ENCODE data around the gene AP3M1.
"Not testable (repeated sequence)": the region's sequence is repeated elsewhere in the genome, so short reads cannot be mapped to it uniquely, and the experiment has no call there.

The AP3M1 gene, protein sequence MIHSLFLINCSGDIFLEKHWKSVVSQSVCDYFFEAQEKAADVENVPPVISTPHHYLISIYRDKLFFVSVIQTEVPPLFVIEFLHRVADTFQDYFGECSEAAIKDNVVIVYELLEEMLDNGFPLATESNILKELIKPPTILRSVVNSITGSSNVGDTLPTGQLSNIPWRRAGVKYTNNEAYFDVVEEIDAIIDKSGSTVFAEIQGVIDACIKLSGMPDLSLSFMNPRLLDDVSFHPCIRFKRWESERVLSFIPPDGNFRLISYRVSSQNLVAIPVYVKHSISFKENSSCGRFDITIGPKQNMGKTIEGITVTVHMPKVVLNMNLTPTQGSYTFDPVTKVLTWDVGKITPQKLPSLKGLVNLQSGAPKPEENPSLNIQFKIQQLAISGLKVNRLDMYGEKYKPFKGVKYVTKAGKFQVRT

DNA sequence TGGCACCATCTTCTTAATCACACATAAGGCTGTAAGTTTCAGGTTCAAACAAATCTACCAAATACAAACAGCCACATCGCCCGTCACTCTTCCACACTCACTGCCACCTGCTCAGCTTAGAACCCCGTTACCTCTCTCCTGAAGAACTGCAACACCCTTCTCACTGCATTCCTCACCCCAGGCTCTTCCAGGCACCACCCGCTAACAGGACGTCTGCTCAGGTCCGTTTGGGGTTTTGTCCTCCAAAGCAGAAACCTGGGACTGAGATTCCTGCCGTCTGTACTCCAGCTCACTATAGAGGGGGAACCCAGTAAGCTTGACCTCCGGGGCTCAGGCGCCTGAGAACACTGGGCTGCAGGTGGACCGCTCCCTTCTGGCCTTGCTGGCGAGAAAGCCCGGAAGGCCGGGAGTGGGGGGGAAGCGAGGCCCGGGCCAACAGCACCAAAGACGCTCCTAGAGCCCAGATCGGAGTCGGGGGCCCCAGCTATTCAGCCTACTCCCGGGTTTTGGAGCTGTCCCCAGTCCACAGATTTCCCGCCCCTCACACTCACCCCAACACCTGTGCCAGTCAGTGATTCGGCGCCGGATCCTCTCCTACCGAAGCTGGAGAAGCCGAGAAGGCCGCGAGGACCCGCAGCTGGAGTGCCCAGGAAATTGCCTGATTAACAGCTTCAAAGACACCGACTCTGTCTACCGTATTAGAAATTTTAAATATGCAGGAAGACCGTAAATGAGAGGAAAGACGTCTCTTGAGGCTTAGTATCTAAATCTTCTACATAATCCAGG lies at the start of gene AP3M1:
TSS of gene AP3M1 (minus strand) at position 625 of the 786 bp plus-strand sequence. CDS start 12,449 bp downstream, outside the sequence.
- DNase-seq = peak; percentile 88

DNA sequence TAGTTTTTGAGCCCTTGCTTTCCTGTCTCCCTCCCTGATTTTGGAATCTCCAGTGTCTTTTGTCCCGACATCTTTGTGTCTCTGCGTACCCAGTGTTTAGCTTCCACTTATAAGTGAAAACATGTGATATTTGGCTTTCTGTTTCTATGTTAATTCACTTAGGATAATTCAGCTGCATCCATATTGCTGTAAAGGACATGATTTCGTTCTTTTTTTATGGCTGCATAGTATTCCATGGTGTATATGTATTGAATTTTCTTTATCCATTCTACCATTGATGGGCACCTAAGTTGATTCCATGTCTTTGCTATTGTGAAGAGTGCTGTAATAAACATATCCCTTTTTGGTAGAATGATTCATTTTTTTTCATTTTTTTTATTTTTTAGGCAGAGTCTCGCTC lies 48.7 kb upstream of the AP3M1 start:
- no peak for DNase-seq

DNA sequence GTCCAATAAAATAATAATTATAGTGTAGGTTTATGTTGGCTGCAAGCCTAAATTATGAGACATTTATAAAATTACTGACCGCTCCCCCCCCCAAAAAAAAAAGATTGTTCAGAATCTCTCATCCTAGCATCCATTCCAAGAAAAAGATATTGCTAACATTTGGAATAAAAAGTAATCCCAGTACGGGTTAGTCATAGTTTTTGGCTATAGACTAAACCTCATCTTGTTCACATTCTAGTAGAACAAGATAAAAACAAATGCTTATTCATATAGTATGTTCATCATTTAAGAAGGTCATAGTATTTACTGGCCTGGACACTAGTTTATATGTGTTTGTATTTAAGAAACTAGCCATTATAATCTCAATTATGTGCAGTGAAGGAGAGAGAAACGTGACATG lies 44.4 kb upstream of the AP3M1 start:
- DNase-seq = no peak

DNA sequence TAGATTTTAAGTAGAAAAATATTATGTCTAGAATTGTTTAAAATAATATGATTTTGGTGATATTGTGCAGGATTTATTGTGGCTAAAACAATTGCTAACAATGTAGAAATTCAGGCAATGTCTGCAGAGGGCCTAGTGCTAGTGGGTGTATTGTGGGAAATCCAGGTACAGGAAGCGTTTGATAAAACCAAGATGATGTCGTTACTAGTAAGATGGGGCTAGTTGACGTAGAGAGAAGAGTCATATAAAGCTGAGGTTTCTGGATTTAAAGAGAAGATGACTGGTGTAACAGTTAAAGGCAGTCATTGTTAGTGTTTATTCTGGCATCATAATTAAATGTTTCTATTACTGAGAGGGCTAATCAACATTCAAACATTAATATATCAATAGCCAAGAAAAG lies 43.9 kb upstream of the AP3M1 start:
- DNase-seq = no peak

DNA sequence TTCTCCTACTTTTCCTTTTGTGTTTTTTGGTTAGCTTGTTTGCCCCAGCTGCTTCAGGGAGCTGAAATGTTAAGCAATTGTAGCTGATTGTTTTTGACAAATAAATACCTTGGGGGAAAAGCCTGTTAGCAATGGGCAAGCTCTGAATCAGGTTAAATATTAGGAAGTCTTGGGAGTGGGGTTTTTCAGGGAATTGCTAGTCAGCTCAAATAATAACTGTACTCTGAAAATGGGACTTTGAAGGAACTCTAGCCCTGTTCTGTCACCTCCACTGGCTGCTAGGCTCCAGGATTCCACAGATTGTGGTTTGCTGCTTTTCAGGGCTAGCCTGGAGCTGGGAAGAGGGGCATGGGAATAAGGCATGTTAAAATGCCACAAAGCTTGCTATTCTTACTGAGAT lies 39.9 kb upstream of the AP3M1 start:
- no peak for DNase-seq

DNA sequence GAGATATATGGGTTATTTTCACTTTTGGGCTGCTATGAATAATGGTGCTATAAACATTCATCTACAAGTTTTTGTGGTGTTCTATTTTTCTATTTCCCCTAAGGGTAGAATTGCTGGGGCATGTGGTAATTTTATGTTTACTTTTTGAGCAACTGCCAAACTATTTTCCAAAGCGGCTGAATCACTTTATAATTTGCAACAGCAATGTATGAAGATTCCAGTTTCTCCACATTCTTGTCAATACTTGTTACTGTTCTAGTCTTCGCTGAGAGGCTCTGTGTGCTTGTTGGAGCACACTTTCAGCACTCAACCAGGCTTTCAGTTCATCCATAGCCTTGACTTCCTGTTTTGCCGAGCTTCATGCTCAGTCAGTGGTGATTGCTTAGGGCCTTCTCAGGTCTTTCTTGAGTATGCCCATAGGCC lies 39.4 kb upstream of the AP3M1 start:
- no peak for DNase-seq

DNA sequence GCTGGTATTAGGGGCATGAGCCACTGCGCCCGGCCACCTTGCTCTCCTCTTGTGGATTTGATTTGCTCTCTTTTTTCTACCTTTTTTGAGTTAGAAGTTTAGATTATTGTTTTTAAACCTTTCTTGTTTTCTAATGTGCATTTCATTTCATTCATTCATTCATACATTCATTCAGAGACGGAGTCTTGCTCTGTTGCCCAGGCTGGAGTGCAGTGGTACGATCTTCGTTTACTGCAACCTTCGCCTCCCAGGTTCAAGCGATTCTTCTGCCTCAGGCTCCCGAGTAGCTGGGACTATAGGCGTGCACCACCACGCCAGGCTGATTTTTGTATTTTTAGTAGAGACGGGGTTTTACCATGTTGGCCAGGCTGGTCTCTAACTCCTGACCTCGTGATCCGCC lies 38.0 kb upstream of the AP3M1 start:
- not testable (repeated sequence) for DNase-seq

DNA sequence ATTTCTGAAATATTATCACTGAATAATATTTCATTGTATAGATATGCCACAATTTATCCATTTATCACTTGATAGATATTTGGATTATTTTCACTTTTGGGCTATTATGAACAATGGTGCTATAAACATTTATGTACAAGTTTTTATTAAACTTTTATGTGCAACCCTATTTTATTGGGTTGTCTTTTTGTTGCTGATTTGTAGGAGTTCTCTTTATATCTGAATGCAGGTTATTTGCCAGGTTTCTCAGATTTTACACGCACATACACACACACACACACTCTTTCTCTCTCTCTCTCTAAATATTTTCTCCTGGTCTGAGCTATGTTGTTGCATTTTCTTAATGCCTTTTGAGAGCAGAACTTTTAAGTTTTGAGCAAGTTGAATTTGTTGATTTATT lies 36.6 kb upstream of the AP3M1 start:
- DNase-seq = no peak

DNA sequence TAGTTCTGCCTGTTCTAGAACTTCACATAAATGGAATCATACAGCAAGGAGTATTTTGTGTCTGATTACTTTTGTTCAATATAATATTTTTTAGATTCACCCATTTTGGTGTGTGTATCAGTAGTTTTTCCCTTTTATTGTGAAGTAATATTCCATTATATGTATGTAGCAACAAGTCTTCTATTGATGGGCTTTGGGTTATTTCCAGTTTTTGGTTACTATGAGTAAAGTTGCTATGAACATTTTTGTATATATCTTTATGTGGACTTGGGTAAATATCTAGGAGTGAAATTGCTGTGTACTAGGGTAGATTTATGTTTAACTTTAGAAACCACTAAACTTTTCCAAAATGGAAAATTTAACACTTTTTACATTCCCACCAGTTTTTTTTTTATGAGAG lies 36.0 kb upstream of the AP3M1 start:
- DNase-seq = no peak

DNA sequence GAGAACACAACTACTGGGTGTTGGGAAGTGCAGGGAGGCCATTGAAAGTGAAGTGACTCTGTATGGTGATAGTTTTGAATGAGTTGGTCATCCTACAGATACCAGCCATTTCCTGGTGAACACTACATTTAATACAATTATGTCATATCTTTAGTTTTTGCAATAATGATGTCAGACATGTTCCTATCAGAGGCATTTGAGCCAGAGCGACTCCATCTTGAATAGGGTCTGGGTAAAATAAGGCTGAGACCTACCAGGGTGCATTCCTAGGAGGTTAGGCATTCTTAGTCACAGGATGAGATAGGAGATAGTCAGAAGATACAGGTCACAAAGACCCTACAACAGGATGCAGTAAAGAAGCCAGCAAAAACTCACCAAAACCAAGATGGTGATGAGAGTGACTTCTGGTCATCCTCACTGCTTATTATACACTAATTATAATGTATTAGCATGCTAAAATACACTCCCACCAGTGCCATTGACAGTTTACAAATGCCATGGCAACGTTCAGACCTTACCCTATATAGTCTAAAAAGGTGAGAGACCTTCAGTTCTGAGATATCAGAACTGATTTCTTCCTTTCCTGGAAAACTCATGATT lies 28.6 kb upstream of the AP3M1 start:
- DNase-seq = no peak

DNA sequence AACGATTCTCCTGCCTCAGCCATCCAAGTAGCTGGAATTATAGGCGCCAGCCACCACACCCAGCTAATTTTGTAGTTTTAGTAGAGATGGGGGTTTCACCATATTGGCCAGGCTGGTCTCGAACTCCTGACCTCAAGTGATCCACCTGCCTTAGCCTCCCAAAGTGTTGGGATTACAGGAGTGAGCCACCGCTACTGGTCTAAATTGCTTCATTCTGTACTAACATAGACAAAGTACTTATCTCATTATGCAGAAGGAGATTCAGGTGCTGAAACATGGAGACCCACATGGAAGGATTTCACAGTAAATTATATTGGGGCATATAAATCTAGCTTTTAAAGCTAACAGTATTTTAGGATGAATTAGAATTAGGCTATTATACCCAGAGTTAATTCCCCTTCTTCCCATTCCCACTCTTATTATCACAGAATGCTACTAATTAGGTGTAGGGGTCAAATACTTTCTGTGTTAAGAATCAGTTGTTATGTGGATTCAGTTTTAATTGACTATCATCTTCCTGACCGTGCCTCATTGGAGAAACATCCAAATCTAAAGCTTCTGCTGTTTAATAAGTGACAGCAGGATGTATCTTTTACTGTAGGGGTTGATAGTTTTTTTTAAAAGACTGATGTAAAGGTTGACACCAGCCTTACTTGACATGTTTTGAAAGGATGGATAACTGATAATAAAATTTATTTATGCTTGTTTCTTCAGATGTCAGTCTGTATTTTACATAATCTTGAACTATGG lies 27.6 kb upstream of the AP3M1 start:
- no peak for DNase-seq

DNA sequence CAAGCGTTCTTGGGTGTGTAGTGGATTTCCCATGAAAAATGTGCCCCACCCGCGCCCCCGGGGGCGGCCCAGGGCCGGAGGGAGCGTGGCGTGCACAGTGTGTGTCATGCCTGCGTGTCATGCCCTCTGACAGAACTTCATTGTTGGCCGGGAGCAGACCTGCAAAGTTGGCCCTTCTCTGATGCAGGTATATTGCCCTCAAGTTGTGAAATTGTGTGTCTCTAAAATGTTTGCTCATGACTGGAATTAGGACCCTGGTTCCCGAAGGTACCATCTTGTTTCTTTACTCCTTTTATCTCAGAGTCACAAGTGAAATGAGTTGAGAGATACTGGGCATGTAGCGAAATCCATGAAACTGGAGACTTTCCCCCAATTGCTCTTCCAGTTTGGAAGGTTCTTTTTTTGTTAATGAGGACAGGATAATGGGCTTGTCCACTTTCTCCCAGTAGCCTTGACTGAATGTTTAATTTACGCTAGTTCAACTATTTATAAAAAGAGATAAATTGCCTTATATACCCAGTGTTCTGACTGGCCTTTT lies 26.6 kb upstream of the AP3M1 start:
- DNase-seq = no peak

DNA sequence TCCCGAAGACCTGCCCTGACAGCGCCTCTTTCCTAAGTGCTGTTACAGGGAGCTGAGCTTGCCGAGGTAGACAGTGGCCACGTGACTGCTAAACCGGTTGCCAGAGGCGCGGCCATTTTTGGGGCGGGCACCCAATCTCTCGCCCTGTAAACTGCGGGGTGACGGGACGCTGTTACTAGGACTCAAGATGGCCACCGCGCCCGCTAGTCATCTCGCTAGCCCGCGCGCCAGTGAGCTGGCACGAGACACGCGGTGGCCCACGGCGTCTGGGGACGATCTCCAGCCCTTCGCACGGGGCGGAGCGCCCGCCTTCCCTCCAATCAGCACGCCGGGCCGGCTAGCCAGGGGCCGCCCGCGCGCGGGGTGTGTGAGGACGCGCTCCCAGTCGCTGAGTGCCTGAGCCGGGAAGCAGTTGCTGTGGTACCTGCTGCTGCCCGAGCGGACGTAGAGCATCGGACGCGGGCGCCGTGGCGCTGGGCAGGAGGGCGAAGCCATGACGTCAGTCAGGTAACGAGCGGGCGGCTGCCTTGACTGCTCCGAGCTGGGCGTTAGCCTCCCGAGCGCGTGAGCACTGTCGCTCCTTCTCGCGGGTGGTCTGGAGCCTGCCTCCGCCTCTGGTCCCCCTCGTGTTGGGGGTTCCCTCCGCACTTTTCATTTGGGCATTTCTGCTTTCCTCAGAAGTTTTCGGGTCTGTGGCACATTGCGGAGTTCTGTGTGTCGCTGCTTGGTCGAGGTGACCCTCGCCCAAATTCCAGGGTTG lies 25.9 kb upstream of the AP3M1 start:
- DNase-seq = peak; percentile 93

DNA sequence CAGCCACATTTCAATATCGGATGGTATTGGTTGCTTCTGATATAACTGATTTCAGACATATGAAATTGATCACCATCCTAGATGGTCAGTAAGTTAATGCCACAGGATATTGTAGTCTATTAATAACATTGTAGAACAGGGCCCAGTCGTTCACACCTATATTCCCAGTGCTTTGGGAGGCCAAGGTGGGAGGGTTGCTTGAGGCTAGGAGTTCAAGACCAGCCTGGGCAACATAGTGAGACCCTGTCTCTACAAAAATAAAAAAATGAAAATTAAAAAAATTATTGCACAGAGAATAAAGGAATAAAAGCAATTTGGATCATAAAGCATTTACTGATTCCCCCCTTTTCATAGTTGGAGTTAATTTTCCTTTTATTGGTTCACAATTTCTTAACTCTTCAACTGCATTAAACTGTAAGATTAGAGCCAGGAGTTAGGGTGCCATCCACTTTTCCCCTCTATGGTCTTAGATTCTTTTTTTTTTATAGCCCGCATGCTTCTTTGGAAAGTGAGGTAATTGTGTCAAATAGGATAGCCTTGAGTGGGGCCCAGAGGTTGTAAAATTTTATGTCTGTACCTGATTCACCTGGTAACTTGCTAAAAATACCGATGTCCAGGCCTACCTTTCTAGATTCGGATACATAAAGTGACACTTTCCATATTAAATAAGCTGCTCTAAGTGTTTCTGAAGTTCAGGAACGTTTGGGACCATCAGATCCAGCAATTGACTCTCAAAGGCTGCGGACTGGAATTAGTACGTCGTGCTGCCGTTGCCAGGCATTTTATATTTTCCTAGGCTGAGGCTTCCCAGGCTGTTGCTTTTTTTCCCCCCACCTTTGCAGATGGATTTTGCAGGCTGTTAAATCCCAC lies 25.1 kb upstream of the AP3M1 start:
- no peak for DNase-seq

DNA sequence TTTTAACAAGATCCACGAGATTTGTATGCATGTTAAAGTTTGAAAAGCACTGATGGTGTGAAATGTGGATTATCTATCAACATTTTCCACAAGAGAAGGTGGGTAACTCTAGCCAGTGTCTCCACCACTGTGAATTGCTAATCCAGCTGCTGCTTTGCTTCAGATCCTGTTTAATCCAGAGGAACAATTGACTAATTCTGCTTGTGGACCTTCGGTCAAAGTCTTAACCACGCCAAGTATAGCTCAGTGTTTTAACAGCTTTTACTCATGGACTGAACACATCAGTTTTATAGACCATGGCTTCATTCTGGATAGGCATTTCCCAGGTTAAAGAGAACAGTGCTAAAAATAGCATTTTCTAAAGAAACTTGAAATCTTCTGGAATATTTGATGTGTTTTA lies 23.9 kb upstream of the AP3M1 start:
- DNase-seq = no peak

DNA sequence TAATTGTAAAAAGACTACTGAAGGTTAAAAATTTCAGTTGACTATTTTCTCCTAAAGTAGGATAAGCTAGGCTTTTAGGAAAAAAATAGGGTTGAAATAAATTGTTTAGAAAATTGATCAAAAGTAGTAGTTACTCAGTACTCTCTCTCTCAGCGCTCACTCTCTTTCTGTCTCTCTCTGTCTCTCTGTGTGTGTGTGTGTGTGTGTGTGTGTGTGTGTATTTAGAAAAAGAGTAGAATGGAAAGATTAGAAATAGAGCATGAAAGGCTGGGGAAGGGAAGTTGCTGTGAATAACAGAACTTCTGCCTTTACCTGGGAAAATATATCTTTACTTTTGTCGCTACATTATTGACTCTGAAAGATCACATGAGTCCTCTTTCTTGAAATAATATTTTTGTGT lies 21.0 kb upstream of the AP3M1 start:
- DNase-seq = no peak

DNA sequence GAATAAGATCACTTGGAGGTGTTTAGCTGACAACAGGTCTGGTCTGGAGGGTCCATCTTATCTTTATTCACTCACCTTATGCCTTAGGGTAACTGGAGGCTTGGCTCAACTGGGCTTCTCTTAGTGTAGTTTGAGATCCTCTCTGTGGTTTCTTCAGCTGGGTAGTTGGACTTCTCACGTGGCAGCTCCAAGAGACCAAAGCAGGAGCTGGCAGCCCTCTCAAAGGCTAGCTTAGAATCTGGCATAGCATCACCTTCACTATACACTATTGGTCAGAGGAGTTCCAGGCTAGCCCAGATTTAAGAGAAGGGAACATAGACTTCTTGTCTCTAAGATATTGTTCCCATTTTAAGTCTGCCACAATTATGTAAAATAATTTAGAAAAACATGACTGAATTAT lies 16.8 kb upstream of the AP3M1 start:
- no peak for DNase-seq

DNA sequence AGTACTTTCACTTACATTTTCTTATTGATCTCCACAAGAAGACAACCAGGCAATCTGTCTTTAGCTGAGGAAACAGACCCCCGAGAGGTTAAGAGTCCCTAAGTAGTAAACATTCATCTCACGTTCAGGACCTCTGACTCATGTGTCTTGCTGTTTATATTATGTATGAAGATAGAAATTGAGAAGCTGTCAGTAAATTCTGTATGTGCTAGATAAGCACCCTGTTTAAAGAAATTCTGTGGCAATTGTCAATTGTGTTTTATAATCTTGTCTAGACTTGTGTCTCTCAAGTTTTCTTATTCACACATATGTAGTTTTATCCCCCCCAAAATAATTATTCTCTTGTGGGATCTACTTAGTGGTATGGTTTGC lies 14.9 kb upstream of the AP3M1 start:
- no peak for DNase-seq

DNA sequence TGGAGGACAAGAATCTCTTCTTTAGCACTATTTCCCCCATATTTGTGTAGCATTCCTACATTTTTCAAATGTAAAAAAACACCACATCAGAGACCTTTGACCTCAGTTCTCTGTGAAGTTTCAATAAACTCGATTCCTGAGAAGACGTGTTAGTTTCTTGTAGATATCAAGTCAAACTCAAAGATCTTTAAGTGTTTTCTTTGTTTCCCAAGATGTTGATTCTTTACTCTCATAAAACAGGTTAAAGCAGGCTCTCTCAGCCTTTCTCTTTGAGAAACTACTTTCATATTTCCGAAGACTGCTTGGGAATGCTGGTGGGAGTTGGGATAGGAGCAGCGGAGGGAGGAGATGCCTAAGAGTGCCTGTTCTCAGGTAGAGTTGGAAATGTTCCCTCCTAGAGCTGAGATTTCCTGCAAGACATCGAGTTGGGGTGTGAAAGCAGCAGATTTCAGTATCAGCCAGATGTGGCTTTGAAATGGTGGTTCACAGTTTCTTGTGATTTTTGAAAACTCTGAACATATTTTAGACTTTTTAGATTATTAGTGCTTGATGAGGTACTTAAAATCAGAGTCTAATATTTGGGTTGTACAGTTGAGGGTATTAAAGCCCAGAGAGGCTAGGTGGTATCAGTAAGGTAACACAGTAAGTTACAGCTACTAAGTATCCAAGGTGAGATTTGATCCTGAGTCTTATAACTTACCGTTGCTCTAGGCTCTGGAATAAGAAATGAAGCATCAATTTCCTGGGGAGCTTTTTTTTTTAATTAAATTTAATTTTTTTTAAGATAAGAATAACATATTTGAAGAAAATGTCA lies 14.3 kb upstream of the AP3M1 start:
- DNase-seq = no peak

Data from NCI-H345 (cell line).